Mesenchymal stem cell (in vitro differentiated cells and primary cell): ENCODE measurements around the gene MICOS13. TPM values are rescaled to one million over a fixed set of nuclear protein-coding genes. Genes with fewer than 3 reads are reported as not detected.

Experiments
- DNase-seq: peaks from one replicate; pipeline ENCODE4 v3.0.0-alpha.2; 2013
- H2AFZ ChIP-seq: one replicate; pipeline ENCODE4 v1.6.1; 2013; ENCODE audit warnings: low read depth, mild to moderate bottlenecking, control low read depth, inconsistent platforms, low read length, moderate library complexity
- H2AK5ac ChIP-seq: 2 replicates; pipeline ENCODE4 v1.6.1; 2013; ENCODE audit warnings: low read length, moderate library complexity, mild to moderate bottlenecking, inconsistent platforms; ENCODE audit not compliant: severe bottlenecking
- H2BK120ac ChIP-seq: one replicate; pipeline ENCODE4 v1.6.1; 2013; ENCODE audit warnings: low read depth, mild to moderate bottlenecking, inconsistent platforms, low read length, moderate library complexity
- H2BK12ac ChIP-seq, 2 experiments: one replicate each; pipeline ENCODE4 v1.6.1; 2013; ENCODE audit warnings: inconsistent platforms in 2 of 2, low read length in 2 of 2, mild to moderate bottlenecking in 2 of 2, moderate library complexity in 2 of 2, control low read depth in 1 of 2
- H2BK15ac ChIP-seq: one replicate; pipeline ENCODE4 v1.6.1; 2013; ENCODE audit warnings: mild to moderate bottlenecking, low read depth, inconsistent platforms; ENCODE audit not compliant: poor library complexity, severe bottlenecking
- H2BK5ac ChIP-seq: 2 replicates; pipeline ENCODE4 v1.6.1; 2013; ENCODE audit warnings: low read depth, mild to moderate bottlenecking, low read length, control low read depth, inconsistent platforms; ENCODE audit not compliant: poor library complexity, severe bottlenecking
- H3K14ac ChIP-seq, 2 experiments: one replicate each; pipeline ENCODE4 v1.6.1; 2013; ENCODE audit warnings: inconsistent platforms in 2 of 2, low read length in 2 of 2, control low read depth in 1 of 2, mild to moderate bottlenecking in 1 of 2, moderate library complexity in 1 of 2
- H3K18ac ChIP-seq, 2 experiments: one replicate each; pipeline ENCODE4 v1.6.1; 2013; ENCODE audit warnings: inconsistent platforms in 2 of 2, low read length in 2 of 2, control low read depth in 1 of 2, low read depth in 1 of 2, mild to moderate bottlenecking in 1 of 2
- H3K23ac ChIP-seq, 2 experiments: one replicate each; pipeline ENCODE4 v1.6.1; 2013; ENCODE audit warnings: inconsistent platforms in 2 of 2, low read length in 2 of 2, mild to moderate bottlenecking in 2 of 2, moderate library complexity in 2 of 2, control low read depth in 1 of 2
- H3K27ac ChIP-seq: 2 replicates; pipeline ENCODE4 v1.5.1; 2013; ENCODE audit warnings: mild to moderate bottlenecking, moderate library complexity, low read length, control low read depth, inconsistent platforms; ENCODE audit not compliant: poor library complexity, severe bottlenecking
- H3K27me3 ChIP-seq, 2 experiments: 2 replicates each; pipeline versions ENCODE4 v1.6.1 to v1.7.0; 2013; ENCODE audit warnings: low read length in 2 of 2, mild to moderate bottlenecking in 2 of 2, moderate library complexity in 2 of 2, control low read depth in 1 of 2, inconsistent platforms in 1 of 2; ENCODE audit not compliant: control insufficient read depth in 1 of 2, insufficient read depth in 1 of 2
- H3K36me3 ChIP-seq, 2 experiments: 2 replicates each; pipeline versions ENCODE4 v1.6.1 to v1.7.0; 2013; ENCODE audit warnings: low read length in 2 of 2, control low read depth in 1 of 2, inconsistent platforms in 1 of 2, low read depth in 1 of 2, mild to moderate bottlenecking in 1 of 2; ENCODE audit not compliant: insufficient read depth in 2 of 2, control insufficient read depth in 1 of 2
- H3K4ac ChIP-seq, 2 experiments: one replicate each; pipeline ENCODE4 v1.6.1; 2013; ENCODE audit warnings: inconsistent platforms in 2 of 2, low read length in 2 of 2, mild to moderate bottlenecking in 2 of 2, moderate library complexity in 2 of 2, control low read depth in 1 of 2, low read depth in 1 of 2
- H3K4me1 ChIP-seq: 2 replicates; pipeline ENCODE4 v1.6.1; 2013; ENCODE audit warnings: low read depth, low read length, control low read depth; ENCODE audit not compliant: control insufficient read depth, insufficient read depth
- H3K4me2 ChIP-seq: 2 replicates; pipeline ENCODE4 v1.6.1; 2013; ENCODE audit warnings: low read length, mild to moderate bottlenecking, inconsistent platforms; ENCODE audit not compliant: poor library complexity, severe bottlenecking
- H3K4me3 ChIP-seq, 2 experiments: 2 replicates each; pipeline versions ENCODE4 v1.5.1 to v1.7.0; 2013; ENCODE audit warnings: low read length in 2 of 2, mild to moderate bottlenecking in 2 of 2, control low read depth in 1 of 2, low read depth in 1 of 2; ENCODE audit not compliant: insufficient read depth in 1 of 2
- H3K79me1 ChIP-seq: replicated peaks from 2 replicates; pipeline ENCODE4 v1.6.1; 2013; ENCODE audit warnings: mild to moderate bottlenecking, control low read depth, low read length, inconsistent platforms; ENCODE audit not compliant: poor library complexity, severe bottlenecking
- H3K9ac ChIP-seq: 2 replicates; pipeline ENCODE4 v1.7.0; 2013; ENCODE audit warnings: mild to moderate bottlenecking, low read length, moderate library complexity
- H3K9me3 ChIP-seq: 2 replicates; pipeline ENCODE4 v1.7.0; 2013; ENCODE audit warnings: mild to moderate bottlenecking, low read length; ENCODE audit not compliant: control insufficient read depth
- H4K8ac ChIP-seq: one replicate; pipeline ENCODE4 v1.6.1; 2013; ENCODE audit warnings: inconsistent platforms, mild to moderate bottlenecking, low read length, moderate library complexity
- H4K91ac ChIP-seq: one replicate; pipeline ENCODE4 v1.6.1; 2013; ENCODE audit warnings: mild to moderate bottlenecking, low read length, inconsistent platforms
- whole genome bisulfite sequencing: methylation state at CpG from one replicate; pipeline ENCODE4 v1.1.7; 2013; ENCODE audit warnings: mixed read lengths; 5-methylcytosine and 5-hydroxymethylcytosine counted together
- polyA plus RNA-seq, 2 experiments: library from polyadenylated mRNA; stranded (reverse); fragments of 200-250 nt; gene quantifications; one replicate each; pipeline ENCODE4 v1.2.3, GENCODE V29; 2013

MICOS13 gene
- polyA plus RNA-seq (2013, experiment 1 of 2): 58.1 TPM
- polyA plus RNA-seq (2013, experiment 2 of 2): 61.4 TPM

GRCh38 chr19:5680437-5681368 lies at the start of gene MICOS13, which contains the start of gene HSD11B1L:
MICOS13 (minus strand) TSS chr19:5680516; CDS start chr19:5680486, 30 bp downstream.
HSD11B1L (plus strand) TSS chr19:5681027; CDS start chr19:5684833, 3,806 bp downstream.
- peak within 1 kb of the TSS; percentile 55 to 61 for H2BK12ac ChIP-seq
- H4K8ac ChIP-seq: peak within 1 kb of the TSS; percentile 85
- H3K4me1 ChIP-seq: peaks cover 23% of the 10 kb centered on the region
- peak within 1 kb of the TSS; percentile 70 for H4K91ac ChIP-seq
- H2BK5ac ChIP-seq: peak within 1 kb of the TSS; percentile 66
- no peaks in the 10 kb centered on the region for H3K9me3 ChIP-seq
- peak within 1 kb of the TSS; percentile 88 to 92 for H3K18ac ChIP-seq
- peak within 1 kb of the TSS; percentile 87 for H3K4me2 ChIP-seq
- H3K4me3 ChIP-seq: peak within 1 kb of the TSS; percentile 74 to 99
- H2BK15ac ChIP-seq: peak within 1 kb of the TSS; percentile 60
- peak within 1 kb of the TSS; percentile 41 to 94 for H3K4ac ChIP-seq
- peak; percentile 99 for DNase-seq
- H3K79me1 ChIP-seq: peaks cover 29% of the 10 kb centered on the region
- peak within 1 kb of the TSS; percentile 96 for H3K9ac ChIP-seq
- WGBS: 3% methylated on average over 92 of the region's 94 CpGs
- peak within 1 kb of the TSS in 1 of 2 experiments; percentile 90 for H3K14ac ChIP-seq
- H2BK120ac ChIP-seq: peak within 1 kb of the TSS; percentile 78
- H3K36me3 ChIP-seq: peaks cover 5 to 25% of the 10 kb centered on the region in 2 experiments
- peak within 1 kb of the TSS; percentile 29 for H2AFZ ChIP-seq
- H3K27ac ChIP-seq: peak within 1 kb of the TSS; percentile 80
- H2AK5ac ChIP-seq: peak within 1 kb of the TSS; percentile 3
- H3K23ac ChIP-seq: peak within 1 kb of the TSS in 1 of 2 experiments; percentile 90
- H3K27me3 ChIP-seq: no peaks in the 10 kb centered on the region

GRCh38 chr19:5727453-5728050 lies 47.2 kb upstream of the MICOS13 start:
- Histone ChIP-seq H3K18ac (no peak overlapping the region), H2BK15ac (no peak overlapping the region), H2BK12ac (no peak overlapping the region), H2BK5ac (no peak overlapping the region), H3K27me3 (no peaks in the 10 kb centered on the region), H3K4me2 (no peak overlapping the region), H2AK5ac (no peak overlapping the region), H3K14ac (no peak overlapping the region), H3K4me3 (no peak overlapping the region), H3K9me3 (no peaks in the 10 kb centered on the region), H3K27ac (no peak overlapping the region), H3K36me3 (no peaks in the 10 kb centered on the region), H3K23ac (no peak overlapping the region), H2BK120ac (no peak overlapping the region), H3K79me1 (no peaks in the 10 kb centered on the region), H4K91ac (no peak overlapping the region), H3K9ac (no peak overlapping the region), H3K4ac (no peak overlapping the region), H3K4me1 (no peaks in the 10 kb centered on the region), H2AFZ (no peak overlapping the region), H4K8ac (no peak overlapping the region)
- 95% methylated on average over 3 of the region's 4 CpGs for WGBS
- DNase-seq: no peak

- Histone ChIP-seq H3K27me3 (no peaks in the 10 kb centered on the region), H2BK12ac (peak within 1 kb of the TSS; percentile 39 to 71), H2AFZ (peak within 1 kb of the TSS; percentile 100), H3K14ac (peak within 1 kb of the TSS in 1 of 2 experiments; percentile 97), H2BK5ac (peak within 1 kb of the TSS; percentile 92), H3K36me3 (peaks cover 7 to 10% of the 10 kb centered on the region in 2 experiments), H3K9ac (peak within 1 kb of the TSS; percentile 100), H3K4ac (peak within 1 kb of the TSS; percentile 98 to 99), H3K4me1 (peaks cover 14% of the 10 kb centered on the region), H2AK5ac (peak within 1 kb of the TSS; percentile 22), H3K27ac (peak within 1 kb of the TSS; percentile 100), H3K4me3 (peak within 1 kb of the TSS; percentile 96 to 99), H3K9me3 (no peaks in the 10 kb centered on the region), H3K4me2 (peak within 1 kb of the TSS; percentile 87), H3K23ac (peak within 1 kb of the TSS in 1 of 2 experiments; percentile 86), H2BK120ac (peak within 1 kb of the TSS; percentile 73), H2BK15ac (peak within 1 kb of the TSS; percentile 99), H3K18ac (peak within 1 kb of the TSS; percentile 100), H3K79me1 (peaks cover 2% of the 10 kb centered on the region), H4K91ac (peak within 1 kb of the TSS; percentile 99), H4K8ac (peak within 1 kb of the TSS; percentile 99)
- peak; percentile 99 for DNase-seq
- under 1% methylated on average over 90 of the region's 90 CpGs for WGBS
These were observed 39.9 kb upstream of the MICOS13 start, which contains the start of the genes CATSPERD and LONP1 for GRCh38 chr19:5719961-5720790. CATSPERD (plus strand) TSS chr19:5720637; CDS start chr19:5720738, 101 bp downstream. LONP1 (minus strand) TSS chr19:5720146; CDS start chr19:5720132, 14 bp downstream.
